Muscle of arm (tissue), 12 donors: ENCODE measurements around the gene PSMB2. TPM values are rescaled to one million over a fixed set of nuclear protein-coding genes. Genes with fewer than 3 reads are reported as not detected.
"Not testable (repeated sequence)": the region's sequence is repeated elsewhere in the genome, so short reads cannot be mapped to it uniquely, and the experiment has no call there.

Experiments used
- DNase-seq: peaks from one replicate; pipeline ENCODE4 v3.0.0-alpha.2; 2013
- polyA plus RNA-seq, 12 donors: library from polyadenylated mRNA; unstranded; fragments of 120-200 nt; gene quantifications; one replicate each; pipeline ENCODE4 v1.2.1, GENCODE V29; 2013; ENCODE audit not compliant: insufficient read length in 12 of 12

PSMB2 gene
- polyA plus RNA-seq, 12 donors = 34.6 to 72.2 (median 64.1) TPM; not detected in 1

- no peak for DNase-seq
Observed at GRCh38 chr1:35597870-35598269, 43.5 kb downstream of the PSMB2 start.

DNA sequence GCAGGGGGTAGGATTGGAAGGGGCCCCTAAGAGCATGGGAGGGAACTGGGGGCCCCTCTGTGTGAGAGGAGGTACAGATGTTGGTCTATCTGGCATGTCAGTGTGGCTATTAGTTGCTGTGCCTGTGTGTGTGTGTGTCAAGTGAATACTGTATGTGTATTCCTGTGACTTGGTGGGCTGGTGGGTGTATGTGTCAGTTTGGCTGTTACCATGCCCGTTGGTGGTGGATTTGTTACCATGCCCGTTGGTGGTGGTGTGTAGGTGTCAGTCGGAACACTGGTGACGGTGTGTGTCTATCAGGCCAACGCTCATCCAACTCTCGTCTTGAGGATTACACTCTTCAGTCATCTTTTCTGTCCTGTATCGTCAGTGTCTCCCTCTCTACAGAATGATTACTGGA is 45.6 kb downstream of the PSMB2 start:
- DNase-seq = no peak

DNA sequence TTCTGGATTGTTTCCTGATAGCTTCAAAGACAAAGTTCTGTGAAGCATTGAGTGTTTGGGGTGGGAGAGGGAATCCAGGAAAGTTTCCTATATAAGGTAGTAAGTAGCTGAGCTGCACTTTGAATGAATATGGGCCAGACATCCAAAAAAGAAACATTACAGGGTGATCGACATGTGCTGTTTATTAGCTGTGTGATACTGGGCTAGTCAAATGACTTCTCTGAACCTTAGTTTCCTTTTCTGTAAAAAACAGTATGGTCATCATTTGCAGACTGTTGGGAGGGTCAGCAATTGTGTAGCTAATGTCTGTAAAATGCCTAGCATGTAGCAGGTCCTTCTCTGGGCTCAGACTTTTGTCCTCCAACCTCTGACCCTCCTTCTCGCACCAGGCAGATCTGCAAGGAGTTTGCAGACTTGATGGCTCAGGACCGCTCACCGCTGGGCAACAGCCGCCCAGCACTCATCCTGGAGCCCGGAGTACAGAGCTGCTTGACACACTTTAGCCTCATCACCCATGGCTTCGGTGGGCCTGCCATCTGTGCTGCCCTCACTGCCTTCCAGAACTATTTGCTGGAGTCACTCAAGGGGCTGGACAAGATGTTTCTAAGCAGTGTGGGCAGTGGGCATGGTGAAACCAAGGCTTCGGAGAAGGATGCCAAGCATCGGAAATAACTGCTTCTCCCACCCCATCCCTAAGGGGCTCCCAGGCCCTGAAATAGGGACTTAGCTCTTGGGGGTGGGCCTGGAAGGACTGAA is 47.1 kb downstream of the PSMB2 start:
- DNase-seq = no peak

DNA sequence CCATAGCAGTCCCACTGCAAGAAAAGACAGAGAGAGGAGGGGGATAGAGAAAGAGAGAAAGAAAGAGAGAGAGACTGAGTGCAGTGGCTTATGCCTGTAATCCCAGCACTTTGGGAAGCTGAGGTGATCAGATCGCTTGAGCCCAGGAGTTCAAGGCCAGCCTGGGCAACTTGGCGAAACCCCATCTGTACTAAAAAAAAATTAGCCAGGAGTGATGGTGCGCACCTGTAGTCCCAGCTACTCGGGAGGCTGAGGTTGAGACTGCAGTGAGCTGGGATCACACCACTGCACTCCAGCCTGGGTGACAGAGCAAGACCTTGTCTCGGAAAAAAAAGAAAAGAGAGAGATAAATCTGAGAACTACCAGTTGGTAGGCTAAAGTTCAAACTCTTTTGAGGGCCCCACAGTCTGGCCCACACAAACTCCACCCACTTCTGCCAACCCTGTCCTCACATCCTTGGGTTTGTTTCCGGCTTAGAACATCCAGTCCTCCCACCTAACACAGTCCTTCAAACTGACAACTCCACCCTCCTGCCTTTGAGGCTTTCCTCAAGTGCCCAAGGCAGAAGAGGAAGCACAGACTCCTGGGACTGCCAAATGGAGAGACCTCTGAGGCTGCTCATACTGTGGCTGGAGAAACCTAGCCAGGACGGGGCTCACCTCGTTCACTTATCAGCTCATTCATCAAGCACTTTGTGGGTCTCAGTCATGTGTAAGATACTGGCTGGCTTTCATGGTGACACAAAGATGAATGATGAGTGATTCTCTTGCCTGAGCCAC is 48.1 kb downstream of the PSMB2 start:
- DNase-seq = no peak

DNA sequence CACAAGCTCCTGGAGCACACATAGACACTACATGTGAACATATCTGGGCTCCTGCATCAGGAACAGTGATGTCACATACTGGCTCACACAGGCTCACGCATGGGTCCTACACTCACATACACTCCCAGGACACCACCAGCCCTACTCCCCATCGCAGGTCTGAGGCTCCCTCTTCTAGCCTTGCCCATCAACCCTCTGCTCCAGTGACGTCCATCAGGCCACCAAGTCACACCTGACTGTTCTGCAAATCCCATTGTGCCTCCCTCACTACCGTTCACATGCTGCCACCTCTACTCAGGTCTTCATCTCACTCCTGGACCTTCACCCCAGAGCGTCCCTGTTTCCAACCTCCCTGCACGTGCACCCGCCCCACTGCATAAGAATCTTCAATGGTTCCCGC is 50.1 kb downstream of the PSMB2 start:
- no peak for DNase-seq

GRCh38 chr1:35590476-35591040 is 50.8 kb downstream of the PSMB2 start:
- no peak for DNase-seq

DNA sequence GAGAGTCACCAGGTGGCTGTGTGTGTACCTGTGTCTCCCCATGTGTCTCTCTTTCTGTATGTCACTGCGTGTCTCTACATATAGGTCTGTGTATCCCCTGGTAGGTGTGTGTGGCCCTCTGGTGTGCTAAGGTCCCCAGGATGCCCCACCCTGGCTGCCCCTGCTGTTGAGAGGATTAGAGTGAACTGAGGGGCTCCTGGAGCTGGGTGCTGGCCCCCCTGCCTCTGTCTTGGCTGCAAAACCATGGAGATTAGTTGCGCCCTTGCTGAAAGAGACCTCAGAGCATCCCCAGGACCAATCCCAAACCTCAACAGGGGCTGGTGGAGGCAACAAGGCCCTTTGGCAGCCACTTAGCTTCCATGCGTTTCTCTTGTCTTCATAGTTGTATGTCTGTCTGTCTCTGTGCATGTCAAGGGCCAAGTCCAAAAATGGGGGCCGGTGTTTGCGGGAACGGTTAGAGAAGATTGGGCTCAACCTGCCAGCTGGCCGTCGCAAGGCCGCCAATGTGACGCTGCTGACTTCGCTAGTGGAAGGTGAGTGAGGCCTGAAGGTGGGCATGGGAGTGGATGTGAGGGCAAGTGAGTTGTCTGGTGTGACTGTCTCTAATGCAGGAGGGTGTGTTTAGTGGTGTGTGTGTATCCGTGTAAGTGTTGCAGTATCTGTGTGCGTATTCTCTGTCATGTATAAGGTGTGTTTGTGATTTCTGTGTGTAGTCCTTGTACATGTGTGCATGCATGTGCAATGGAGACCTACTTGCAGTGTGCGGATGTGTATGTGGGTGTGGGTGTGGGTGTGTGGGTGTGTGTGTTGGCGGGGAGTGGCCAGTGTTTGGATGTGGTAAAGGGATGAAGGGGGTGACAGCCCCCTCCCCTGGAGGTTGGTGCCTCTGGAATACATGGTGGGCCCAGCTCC is 51.6 kb downstream of the PSMB2 start:
- no peak for DNase-seq

- DNase-seq = no peak
Observed at GRCh38 chr1:35588197-35588910, 53.0 kb downstream of the PSMB2 start.

- DNase-seq = no peak
Observed at GRCh38 chr1:35587736-35588135, 53.6 kb downstream of the PSMB2 start.

GRCh38 chr1:35586808-35587207 is 54.5 kb downstream of the PSMB2 start:
- no peak for DNase-seq

DNA sequence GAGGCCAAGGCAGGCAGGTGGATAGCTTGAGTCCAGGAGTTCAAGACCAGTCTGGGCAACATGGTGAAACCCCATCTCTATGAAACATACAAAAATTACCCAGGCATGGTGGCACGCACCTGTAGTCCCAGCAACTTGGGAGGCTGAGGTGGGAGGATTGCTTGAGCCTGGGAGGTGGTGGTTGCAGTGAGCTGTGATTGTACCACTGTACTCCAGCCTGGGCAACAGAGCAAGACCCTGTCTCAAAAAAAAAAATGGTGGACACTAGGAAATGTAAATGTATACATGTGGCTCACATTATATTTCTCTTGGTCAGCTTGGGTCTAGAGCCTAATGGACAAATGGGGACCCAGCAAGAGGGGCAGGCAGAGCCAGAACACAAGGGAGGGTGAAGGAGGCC is 55.5 kb downstream of the PSMB2 start:
- not testable (repeated sequence) for DNase-seq

DNA sequence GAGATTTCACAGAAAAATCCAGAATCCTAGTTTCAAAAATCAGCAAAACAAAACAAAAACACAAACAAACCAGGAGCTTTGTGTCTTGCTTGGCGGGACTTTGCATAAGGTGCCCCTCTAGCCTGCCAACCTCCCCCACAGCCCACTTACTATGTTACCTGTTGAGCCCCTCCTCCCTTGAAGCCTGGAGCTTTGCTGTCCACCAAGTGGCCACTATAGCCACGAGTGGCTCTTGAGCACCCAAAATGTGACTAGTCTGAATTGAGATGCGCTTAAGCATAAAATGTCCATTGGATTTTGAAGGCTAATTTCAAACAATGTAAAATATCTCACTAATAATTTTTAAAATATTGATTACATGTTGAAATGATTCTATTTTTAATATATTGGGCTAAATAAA is 56.0 kb downstream of the PSMB2 start:
- DNase-seq = no peak

DNA sequence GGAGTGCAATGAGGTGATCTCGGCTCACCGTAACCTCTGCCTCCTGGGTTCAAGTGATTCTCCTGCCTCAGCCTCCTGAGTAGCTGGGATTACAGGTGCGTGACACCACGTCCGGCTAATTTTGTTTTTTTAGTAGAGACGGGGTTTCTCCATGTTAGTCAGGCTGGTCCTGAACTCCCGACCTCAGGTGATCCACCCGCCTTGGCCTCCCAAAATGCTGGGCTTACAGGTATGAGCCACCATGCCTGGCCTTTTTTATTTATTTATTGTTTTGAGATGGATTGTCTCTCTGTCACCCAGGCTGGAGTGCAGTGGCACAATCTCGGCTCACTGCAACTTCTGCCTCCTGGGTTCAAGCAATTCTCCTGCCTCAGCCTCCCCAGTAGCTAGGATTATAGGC is 59.7 kb downstream of the PSMB2 start:
- DNase-seq = not testable (repeated sequence)

- DNase-seq = no peak
Observed at GRCh38 chr1:35580949-35581388, 60.4 kb downstream of the PSMB2 start.

DNA sequence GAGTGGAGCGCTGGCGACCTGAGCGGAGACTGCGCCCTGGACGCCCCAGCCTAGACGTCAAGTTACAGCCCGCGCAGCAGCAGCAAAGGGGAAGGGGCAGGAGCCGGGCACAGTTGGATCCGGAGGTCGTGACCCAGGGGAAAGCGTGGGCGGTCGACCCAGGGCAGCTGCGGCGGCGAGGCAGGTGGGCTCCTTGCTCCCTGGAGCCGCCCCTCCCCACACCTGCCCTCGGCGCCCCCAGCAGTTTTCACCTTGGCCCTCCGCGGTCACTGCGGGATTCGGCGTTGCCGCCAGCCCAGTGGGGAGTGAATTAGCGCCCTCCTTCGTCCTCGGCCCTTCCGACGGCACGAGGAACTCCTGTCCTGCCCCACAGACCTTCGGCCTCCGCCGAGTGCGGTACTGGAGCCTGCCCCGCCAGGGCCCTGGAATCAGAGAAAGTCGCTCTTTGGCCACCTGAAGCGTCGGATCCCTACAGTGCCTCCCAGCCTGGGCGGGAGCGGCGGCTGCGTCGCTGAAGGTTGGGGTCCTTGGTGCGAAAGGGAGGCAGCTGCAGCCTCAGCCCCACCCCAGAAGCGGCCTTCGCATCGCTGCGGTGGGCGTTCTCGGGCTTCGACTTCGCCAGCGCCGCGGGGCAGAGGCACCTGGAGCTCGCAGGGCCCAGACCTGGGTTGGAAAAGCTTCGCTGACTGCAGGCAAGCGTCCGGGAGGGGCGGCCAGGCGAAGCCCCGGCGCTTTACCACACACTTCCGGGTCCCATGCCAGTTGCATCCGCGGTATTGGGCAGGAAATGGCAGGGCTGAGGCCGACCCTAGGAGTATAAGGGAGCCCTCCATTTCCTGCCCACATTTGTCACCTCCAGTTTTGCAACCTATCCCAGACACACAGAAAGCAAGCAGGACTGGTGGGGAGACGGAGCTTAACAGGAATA is 64.0 kb downstream of the PSMB2 start:
- DNase-seq = no peak

DNA sequence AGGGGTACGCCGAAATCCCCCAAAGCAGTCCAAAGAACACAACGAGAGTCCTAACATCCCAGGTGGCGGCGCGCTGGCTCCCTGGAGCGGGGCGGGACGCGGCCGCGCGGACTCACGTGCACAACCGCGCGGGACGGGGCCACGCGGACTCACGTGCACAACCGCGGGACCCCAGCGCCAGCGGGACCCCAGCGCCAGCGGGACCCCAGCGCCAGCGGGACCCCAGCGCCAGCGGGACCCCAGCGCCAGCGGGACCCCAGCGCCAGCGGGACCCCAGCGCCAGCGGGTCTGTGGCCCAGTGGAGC is 64.6 kb downstream of the PSMB2 start:
- DNase-seq = not testable (repeated sequence)

- no peak for DNase-seq
Observed at GRCh38 chr1:35576061-35576765, 65.1 kb downstream of the PSMB2 start.

DNA sequence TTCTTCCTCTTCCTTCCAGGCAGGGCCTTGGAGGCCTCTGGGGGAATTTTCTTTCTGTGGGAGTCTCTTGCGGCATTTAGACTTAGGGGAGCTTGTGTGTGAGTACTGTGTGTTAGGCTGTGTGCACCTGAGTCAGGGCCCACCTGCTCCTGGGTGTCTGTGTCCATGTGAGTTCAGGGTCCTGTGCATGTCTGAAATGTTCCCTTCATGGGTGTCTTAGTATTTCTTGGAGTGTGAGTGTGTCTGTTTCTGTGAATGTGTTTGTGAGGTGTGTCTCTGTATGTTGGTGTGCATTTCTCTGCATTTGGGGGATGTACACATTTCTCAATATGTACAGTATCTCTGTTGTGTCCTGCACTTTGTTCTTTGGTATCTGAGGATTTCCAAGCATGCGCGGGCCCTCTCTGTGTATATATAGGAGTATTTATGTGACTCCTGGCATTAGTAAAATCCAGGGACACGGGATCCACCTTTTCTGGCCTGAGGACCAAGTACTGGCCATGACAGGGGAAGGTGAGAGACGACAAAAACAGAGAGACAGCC is 65.8 kb downstream of the PSMB2 start:
- no peak for DNase-seq
